DOHH2 (cell line): ENCODE results near the gene MAP7D1.
"Not testable (repeated sequence)": the region's sequence is repeated elsewhere in the genome, so short reads cannot be mapped to it uniquely, and the experiment has no call there.

Experiments used
- H3F3A ChIP-seq: fragments of 200-600 bp; sonication (generic), shearing (Covaris generic); 2 replicates; pipeline ENCODE4 v1.6.0; 2016; ENCODE audit warnings: antibody characterized with exemption, mild to moderate bottlenecking; ENCODE audit not compliant: control insufficient read depth, insufficient read depth
- H3K27ac ChIP-seq: fragments of 200-600 bp; sonication (generic); 2 replicates; pipeline ENCODE4 v1.5.1; 2014; ENCODE audit warnings: low read depth, mild to moderate bottlenecking, low read length, moderate library complexity
- H3K27me3 ChIP-seq: fragments of 200-600 bp; sonication (generic); 2 replicates; pipeline ENCODE4 v1.6.1; 2014; ENCODE audit warnings: mild to moderate bottlenecking, low read length, mixed read lengths; ENCODE audit not compliant: control insufficient read depth
- H3K36me3 ChIP-seq: fragments of 200-600 bp; sonication (generic); 2 replicates; pipeline ENCODE4 v1.6.1; 2014; ENCODE audit warnings: mild to moderate bottlenecking, low read length, moderate library complexity, mixed read lengths; ENCODE audit not compliant: control insufficient read depth
- H3K4me1 ChIP-seq: fragments of 200-600 bp; sonication (generic); 2 replicates; pipeline ENCODE4 v1.6.1; 2014; ENCODE audit warnings: mild to moderate bottlenecking, low read length, mixed read lengths; ENCODE audit not compliant: control insufficient read depth
- H3K4me2 ChIP-seq: fragments of 200-600 bp; sonication (generic); 2 replicates; pipeline ENCODE4 v1.6.0; 2014; ENCODE audit warnings: mild to moderate bottlenecking, low read length, moderate library complexity
- H3K4me3 ChIP-seq: fragments of 200-600 bp; sonication (generic); 2 replicates; pipeline ENCODE4 v1.5.1; 2014; ENCODE audit warnings: mild to moderate bottlenecking, low read length, mixed read lengths
- H3K79me2 ChIP-seq: fragments of 200-600 bp; sonication (generic); 2 replicates; pipeline ENCODE4 v1.6.1; 2014; ENCODE audit warnings: mild to moderate bottlenecking, low read length, mixed read lengths; ENCODE audit not compliant: control insufficient read depth
- H3K9me2 ChIP-seq: fragments of 200-600 bp; sonication (generic); replicated peaks from 2 replicates; pipeline ENCODE4 v1.6.1; 2014; ENCODE audit warnings: mild to moderate bottlenecking, low read length, mixed read lengths; ENCODE audit not compliant: control insufficient read depth
- H3K9me3 ChIP-seq: fragments of 200-600 bp; sonication (generic); 2 replicates; pipeline ENCODE4 v1.6.1; 2014; ENCODE audit warnings: antibody characterized with exemption, low read length, mixed read lengths; ENCODE audit not compliant: control insufficient read depth, insufficient read depth
- H4K20me1 ChIP-seq: fragments of 200-600 bp; sonication (generic); 2 replicates; pipeline ENCODE4 v1.6.0; 2014; ENCODE audit warnings: low read depth, mild to moderate bottlenecking, antibody characterized with exemption, low read length, moderate library complexity; ENCODE audit not compliant: control insufficient read depth, insufficient read depth
- CTCF ChIP-seq: fragments of 200-600 bp; sonication (generic); IDR thresholded peaks from one replicate; pipeline ENCODE4 v1.5.1; 2014; ENCODE audit warnings: antibody characterized with exemption, mild to moderate bottlenecking, low read depth, low read length; ENCODE audit not compliant: poor library complexity, severe bottlenecking
- EZH2phosphoT487 ChIP-seq: fragments of 200-600 bp; sonication (generic); IDR thresholded peaks from 2 replicates; pipeline ENCODE4 v1.6.1; 2017; ENCODE audit warnings: borderline replicate concordance, mild to moderate bottlenecking, antibody characterized with exemption, low read length, moderate library complexity, mixed read lengths

MAP7D1 gene

GRCh38 chr1:36212782-36213181 is 56.8 kb downstream of the MAP7D1 start:
- H3F3A ChIP-seq = peaks cover 3% of the 10 kb centered on the region; the same call in 1 of the 2 replicates
- H3K9me2 ChIP-seq = no peaks in the 10 kb centered on the region
- peaks cover 22% of the 10 kb centered on the region for H3K4me1 ChIP-seq
- no peak overlapping the region for H3K27ac ChIP-seq
- H3K4me3 ChIP-seq = no peak overlapping the region
- H4K20me1 ChIP-seq = no peaks in the 10 kb centered on the region
- no peaks in the 10 kb centered on the region for H3K27me3 ChIP-seq
- no peaks in the 10 kb centered on the region for H3K9me3 ChIP-seq
- H3K4me2 ChIP-seq = peak overlapping the region; percentile 23
- H3K36me3 ChIP-seq = no peaks in the 10 kb centered on the region
- H3K79me2 ChIP-seq = no peaks in the 10 kb centered on the region
- TF ChIP-seq EZH2phosphoT487 = no peak
- TF ChIP-seq CTCF = no peak

GRCh38 chr1:36217670-36218069 is 61.7 kb downstream of the MAP7D1 start:
- Histone ChIP-seq H4K20me1 (no peaks in the 10 kb centered on the region), H3K9me2 (no peaks in the 10 kb centered on the region), H3K4me3 (no peak overlapping the region), H3K4me2 (no peak overlapping the region), H3K27me3 (no peaks in the 10 kb centered on the region), H3K4me1 (peaks cover 9% of the 10 kb centered on the region), H3K79me2 (no peaks in the 10 kb centered on the region), H3F3A (no peaks in the 10 kb centered on the region), H3K9me3 (no peaks in the 10 kb centered on the region), H3K36me3 (no peaks in the 10 kb centered on the region), H3K27ac (no peak overlapping the region)
- TF ChIP-seq CTCF (no peak), EZH2phosphoT487 (no peak)

DNA sequence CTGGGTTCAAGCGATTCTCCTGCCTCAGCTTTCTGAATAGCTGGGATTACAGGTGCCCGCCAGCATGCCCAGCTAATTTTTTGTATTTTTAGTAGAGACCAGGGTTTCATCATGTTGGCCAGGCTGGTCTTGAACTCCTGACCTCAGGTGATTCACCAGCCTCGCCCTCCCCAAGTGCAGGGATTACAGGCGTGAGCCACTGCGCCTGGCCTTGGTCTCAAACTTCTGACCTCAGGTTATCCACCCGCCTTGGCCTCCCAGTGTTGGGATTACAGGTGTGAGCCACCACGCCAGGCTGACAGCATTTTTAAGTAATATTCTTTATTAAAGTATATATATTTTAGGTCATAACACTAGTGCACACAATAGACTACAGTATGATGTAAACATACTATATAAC is 65.9 kb downstream of the MAP7D1 start:
- H3F3A ChIP-seq, H3K27me3 ChIP-seq, H3K4me2 ChIP-seq, H3K4me3 ChIP-seq, H3K9me2 ChIP-seq, H3K27ac ChIP-seq, H3K9me3 ChIP-seq: not testable (repeated sequence)
- Histone ChIP-seq H4K20me1 (peaks cover 18% of the 10 kb centered on the region), H3K36me3 (peaks cover 24% of the 10 kb centered on the region), H3K79me2 (peaks cover 26% of the 10 kb centered on the region), H3K4me1 (peaks cover 25% of the 10 kb centered on the region)

DNA sequence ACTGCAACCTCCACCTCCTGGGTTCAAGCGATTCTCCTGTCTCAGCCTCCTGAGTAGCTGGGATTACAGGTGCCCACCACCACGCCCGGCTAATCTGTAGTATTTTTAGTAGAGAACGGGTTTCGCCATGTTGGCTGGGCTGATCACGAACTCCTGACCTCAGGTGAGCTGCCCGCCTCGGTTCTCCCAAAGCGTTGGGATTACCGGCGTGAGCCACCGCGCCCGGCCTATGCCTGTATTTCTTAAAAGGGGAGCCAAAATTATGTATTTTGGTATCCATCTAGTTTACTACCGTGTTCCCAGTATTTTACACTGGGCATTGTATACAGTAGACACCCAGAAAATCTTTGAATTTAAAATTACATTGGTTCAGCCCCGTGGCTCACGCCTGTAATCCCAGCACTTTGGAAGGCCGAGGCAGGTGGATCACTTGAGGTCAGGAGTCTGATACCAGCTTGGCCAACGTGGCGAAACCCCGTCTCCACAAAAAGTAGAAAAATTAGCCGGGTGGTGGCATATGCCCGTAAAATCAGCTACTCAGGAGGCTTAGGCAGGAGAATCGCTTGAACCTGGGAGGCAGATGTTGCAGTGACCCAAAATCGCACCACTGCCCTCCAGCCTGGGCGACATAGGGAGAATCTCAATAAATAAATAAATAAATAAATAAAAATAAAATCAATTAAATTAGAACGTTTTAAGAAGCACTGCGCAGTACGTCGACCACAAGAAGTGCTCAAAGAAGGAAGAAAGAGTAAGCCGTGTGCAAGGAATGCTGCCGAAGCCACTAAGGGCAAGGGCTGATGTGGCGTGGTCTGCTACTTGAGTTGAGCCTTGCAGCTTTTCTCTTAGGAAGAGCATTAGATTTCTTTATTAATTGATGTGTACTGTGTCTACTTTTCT is 66.8 kb downstream of the MAP7D1 start:
- Histone ChIP-seq H3K79me2 (peaks cover 34% of the 10 kb centered on the region), H3K4me1 (peaks cover 26% of the 10 kb centered on the region), H3F3A (peaks cover 8% of the 10 kb centered on the region), H3K27me3 (no peaks in the 10 kb centered on the region), H3K4me2 (peak overlapping the region; percentile 93), H3K27ac (peak overlapping the region; percentile 88), H4K20me1 (peaks cover 19% of the 10 kb centered on the region), H3K9me2 (no peaks in the 10 kb centered on the region), H3K36me3 (peaks cover 32% of the 10 kb centered on the region), H3K4me3 (peak overlapping the region; percentile 88), H3K9me3 (no peaks in the 10 kb centered on the region)
- no peak for TF ChIP-seq CTCF
- TF ChIP-seq EZH2phosphoT487 = no peak
